NB4 (cell line): ENCODE results near the gene RPL32.

Experiments used
- DNase-seq: peaks from one replicate; pipeline ENCODE4 v3.0.0; 2010; ENCODE audit warnings: low read depth
- H3K4me3 ChIP-seq: one replicate; pipeline ENCODE4 v1.5.1; 2011; ENCODE audit warnings: mild to moderate bottlenecking, low read depth, low read length, moderate library complexity
- MYC ChIP-seq: IDR thresholded peaks from 2 replicates; pipeline ENCODE4 v1.6.1; 2011; ENCODE audit warnings: low read depth, low read length
- POLR2A ChIP-seq: IDR thresholded peaks from 2 replicates; pipeline ENCODE4 v1.6.1; 2011; ENCODE audit warnings: mild to moderate bottlenecking; ENCODE audit not compliant: insufficient read length; ENCODE audit errors: extremely low read depth
- TF ChIP-seq, protein P1 (sequence below): IDR thresholded peaks from one replicate; pipeline ENCODE4 v1.5.1; 2012; ENCODE audit warnings: low read depth, low read length
- TF ChIP-seq, protein P2 (sequence below): IDR thresholded peaks from 2 replicates; pipeline ENCODE4 v1.6.1; 2011; ENCODE audit warnings: low read depth, low read length

The RPL32 gene

DNA sequence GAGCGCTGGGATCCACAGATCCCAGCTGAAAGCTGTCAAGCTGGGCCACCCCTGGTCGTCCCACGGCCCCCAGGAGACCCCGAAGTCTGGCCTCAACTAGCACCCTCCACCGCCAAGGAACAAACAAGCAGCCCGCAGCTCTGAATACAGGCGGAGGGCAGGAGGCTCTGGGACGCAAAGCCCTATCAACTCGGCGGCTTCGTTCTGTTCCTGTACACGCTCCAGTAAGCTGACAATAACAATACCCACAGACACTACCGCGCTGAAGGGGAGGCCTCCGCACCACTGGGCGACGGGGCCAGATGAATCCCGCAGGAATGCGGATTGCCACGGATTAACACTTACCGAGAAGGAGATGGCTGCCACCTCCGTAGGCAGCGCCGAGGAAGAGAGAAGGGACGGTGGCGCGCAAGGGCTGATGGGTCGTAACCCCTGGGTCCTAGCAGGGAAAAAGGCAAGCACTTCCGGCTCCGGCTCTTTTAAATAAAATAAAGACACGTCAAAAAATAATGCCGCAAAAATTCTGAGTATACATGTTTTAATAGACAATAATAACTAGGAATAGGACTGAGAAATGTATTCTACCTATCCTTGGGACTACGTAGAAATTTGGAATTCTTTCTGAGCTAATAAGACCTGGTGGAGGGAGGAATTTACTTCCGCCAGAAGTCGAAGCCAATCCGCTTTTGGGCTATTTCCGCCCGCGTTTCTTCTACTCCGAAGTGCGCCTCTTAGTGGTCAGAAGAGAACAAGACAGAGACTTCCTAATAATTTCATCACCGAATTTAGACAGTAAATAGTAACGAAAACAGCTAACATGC, at the start of gene RPL32:
TSS of gene RPL32 (minus strand) at position 417 of the 821 bp plus-strand sequence. CDS start 1,328 bp downstream, outside the sequence.
- H3K4me3 ChIP-seq = peak within 1 kb of the TSS; percentile 100
- DNase-seq = peak; percentile 95
- TF ChIP-seq, protein P1, sequence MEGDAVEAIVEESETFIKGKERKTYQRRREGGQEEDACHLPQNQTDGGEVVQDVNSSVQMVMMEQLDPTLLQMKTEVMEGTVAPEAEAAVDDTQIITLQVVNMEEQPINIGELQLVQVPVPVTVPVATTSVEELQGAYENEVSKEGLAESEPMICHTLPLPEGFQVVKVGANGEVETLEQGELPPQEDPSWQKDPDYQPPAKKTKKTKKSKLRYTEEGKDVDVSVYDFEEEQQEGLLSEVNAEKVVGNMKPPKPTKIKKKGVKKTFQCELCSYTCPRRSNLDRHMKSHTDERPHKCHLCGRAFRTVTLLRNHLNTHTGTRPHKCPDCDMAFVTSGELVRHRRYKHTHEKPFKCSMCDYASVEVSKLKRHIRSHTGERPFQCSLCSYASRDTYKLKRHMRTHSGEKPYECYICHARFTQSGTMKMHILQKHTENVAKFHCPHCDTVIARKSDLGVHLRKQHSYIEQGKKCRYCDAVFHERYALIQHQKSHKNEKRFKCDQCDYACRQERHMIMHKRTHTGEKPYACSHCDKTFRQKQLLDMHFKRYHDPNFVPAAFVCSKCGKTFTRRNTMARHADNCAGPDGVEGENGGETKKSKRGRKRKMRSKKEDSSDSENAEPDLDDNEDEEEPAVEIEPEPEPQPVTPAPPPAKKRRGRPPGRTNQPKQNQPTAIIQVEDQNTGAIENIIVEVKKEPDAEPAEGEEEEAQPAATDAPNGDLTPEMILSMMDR = peak; percentile 43
- TF ChIP-seq MYC (peak; percentile 96), POLR2A (peak; percentile 97)
- TF ChIP-seq, protein P2, sequence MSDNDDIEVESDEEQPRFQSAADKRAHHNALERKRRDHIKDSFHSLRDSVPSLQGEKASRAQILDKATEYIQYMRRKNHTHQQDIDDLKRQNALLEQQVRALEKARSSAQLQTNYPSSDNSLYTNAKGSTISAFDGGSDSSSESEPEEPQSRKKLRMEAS = peak; percentile 84

DNA sequence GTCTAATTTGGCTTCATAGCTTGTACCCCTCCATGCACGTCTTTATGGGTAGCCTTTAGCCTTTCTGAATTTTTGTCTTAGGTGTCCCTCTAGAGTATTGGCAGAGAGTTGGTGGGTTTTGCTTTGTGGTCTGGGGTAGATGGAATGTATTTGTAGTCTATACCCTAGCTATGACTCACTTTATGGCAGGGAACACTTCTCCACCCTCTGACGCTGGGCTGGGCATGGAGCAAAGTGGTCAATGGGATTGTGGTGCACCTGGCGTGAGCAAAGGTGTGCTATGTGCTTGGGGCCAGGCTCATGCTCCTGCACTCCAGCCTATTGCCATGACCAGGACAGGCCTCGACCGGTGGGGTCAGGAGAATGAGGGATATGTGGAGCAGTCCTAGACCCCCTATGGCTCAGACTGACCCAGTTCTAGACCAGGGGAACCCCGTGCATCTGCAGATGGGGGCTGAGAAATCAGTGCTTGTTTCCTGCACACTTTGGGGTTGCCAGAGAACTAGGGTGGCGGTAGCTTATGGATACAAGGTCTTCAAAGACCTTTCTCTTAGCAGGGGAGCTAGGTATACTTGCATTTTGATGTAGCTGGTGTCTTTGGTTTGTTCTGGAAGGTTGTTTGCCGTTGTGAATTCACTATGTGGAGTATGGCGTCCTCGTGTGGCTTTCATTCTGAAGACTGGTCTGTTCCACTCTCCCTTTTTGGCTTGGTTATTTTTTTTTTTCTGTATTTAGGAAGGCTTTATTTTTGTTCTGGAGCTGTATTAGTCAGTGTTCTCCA, 49.4 kb upstream of the RPL32 start:
- no peak for DNase-seq
- no peak overlapping the region for H3K4me3 ChIP-seq
- TF ChIP-seq, protein P1 = no peak

DNA sequence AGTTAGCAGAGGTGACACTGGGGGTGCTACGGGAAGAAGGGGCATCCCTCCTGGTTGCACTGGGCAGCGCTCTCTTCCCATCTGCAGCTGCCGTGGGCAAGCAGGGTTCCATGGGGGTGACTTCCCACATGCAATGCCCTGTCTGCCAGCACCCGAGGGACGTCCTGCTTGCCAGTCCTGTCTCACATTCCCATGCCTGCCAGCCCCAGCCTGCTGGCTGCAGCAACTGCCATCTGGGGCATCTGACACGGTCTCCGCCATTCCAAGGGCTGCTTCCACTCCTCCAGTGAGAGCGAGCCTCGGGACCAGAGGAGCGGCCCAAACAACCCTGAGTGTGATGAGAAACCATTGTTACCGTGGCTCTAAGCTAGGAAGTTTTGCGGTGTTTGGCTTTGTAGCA, 45.4 kb upstream of the RPL32 start:
- no peak overlapping the region for H3K4me3 ChIP-seq
- TF ChIP-seq POLR2A = no peak
- TF ChIP-seq, protein P1 = no peak
- TF ChIP-seq, protein P2 = no peak
- TF ChIP-seq MYC = no peak
- DNase-seq = no peak

DNA sequence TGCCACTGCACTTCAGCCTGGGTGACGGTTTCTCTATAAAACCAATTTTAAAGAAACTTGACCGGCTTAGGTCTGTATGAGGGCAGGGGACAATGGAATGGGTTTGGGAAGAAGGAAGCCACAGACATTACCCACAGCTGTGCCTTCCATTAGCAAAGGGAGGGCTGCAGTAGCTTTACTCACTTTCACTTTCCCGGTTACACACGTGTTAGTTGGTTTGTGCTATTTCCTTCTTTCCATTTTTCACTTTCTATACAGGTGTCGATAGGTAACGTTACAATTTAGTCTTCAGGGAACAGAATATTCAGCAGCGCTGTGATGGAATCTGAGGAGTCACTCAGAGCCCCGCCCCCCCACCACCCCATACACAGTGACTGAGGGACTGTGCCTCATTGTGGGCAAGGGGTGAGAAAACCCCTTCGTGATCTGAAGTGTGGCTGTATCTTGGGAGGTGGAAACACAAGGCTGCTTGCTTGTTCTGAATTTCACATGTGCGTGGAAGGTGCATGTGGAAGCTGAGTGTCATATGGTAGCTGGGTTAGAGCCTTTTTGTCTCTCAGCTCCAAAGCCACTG, 44.8 kb upstream of the RPL32 start:
- H3K4me3 ChIP-seq = no peak overlapping the region
- no peak for DNase-seq
- TF ChIP-seq, protein P1 = no peak
- TF ChIP-seq POLR2A = no peak

DNA sequence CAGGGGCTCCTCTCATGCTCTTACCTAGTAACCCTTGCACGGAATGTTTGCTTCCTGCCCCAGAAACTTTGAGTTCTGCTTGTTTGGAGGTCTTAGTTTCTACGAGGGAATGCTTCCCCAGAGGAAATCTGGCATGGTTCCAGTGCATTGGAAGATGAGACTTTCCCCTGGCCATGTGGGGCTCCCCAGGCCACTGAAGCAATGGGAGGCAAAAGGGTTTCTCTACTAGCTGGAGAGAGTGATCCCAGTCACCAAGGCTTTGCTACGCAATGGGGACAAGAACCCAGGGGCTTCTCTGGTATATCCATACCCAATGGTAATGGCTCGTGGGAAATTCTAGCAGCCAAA, 44.2 kb upstream of the RPL32 start:
- TF ChIP-seq, protein P2 = no peak
- TF ChIP-seq MYC (no peak), POLR2A (no peak)
- TF ChIP-seq, protein P1 = no peak
- DNase-seq = no peak
- H3K4me3 ChIP-seq = no peak overlapping the region
